IMR-90 (cell line): ENCODE data around the gene NKD1. TPM values are rescaled to one million over a fixed set of nuclear protein-coding genes. Genes with fewer than 3 reads are reported as not detected.

Source experiments
- ATAC-seq: fragments of 200-7000 bp; cut with Tn5 transposase; 2 replicates; pipeline ENCODE4 v1.9.1; 2020; ENCODE audit warnings: low read depth, mild to moderate bottlenecking, moderate library complexity
- BruUV-seq: library from RNA; stranded (reverse); fragments of 400-500 nt; replicated peaks from 2 replicates; lab custom pipeline; 2021; lab: Mats Ljungman, UMichigan
- CTCF ChIA-PET: fragments of 300-600 bp; formaldehyde crosslinking; extraction: SDS; loops from one replicate; lab custom pipeline; 2021; ENCODE audit warnings: antibody characterized with exemption; lab: Yijun Ruan, JAX
- POLR2A ChIA-PET: fragments of 300-600 bp; sonication (Branson Sonifier 250); formaldehyde crosslinking; loops from one replicate; lab custom pipeline; 2022; ENCODE audit warnings: antibody characterized with exemption; ENCODE audit not compliant: unreplicated experiment; lab: Charles Lee
- DNase-seq: peaks from one replicate; pipeline ENCODE4 v3.0.0; 2013
- H2AFZ ChIP-seq: replicated peaks from 2 replicates; pipeline ENCODE3; 2013; ENCODE audit warnings: low read length, mild to moderate bottlenecking; ENCODE audit not compliant: poor library complexity
- H2AK5ac ChIP-seq: 2 replicates; pipeline ENCODE4 v1.6.1; 2013; ENCODE audit warnings: low read depth, low read length, inconsistent platforms
- H2AK9ac ChIP-seq: replicated peaks from 2 replicates; pipeline ENCODE3; 2013; ENCODE audit warnings: mild to moderate bottlenecking, low read depth, low read length, moderate library complexity; ENCODE audit not compliant: poor library complexity
- H2BK120ac ChIP-seq: 2 replicates; pipeline ENCODE4 v1.6.1; 2013; ENCODE audit warnings: low read depth, low read length, inconsistent platforms
- H2BK15ac ChIP-seq: 3 replicates; pipeline ENCODE4 v1.6.1; 2013; ENCODE audit warnings: low read depth, low read length, inconsistent platforms
- H2BK20ac ChIP-seq: 2 replicates; pipeline ENCODE4 v1.6.1; 2013; ENCODE audit warnings: low read depth, mild to moderate bottlenecking, inconsistent platforms, low read length, moderate library complexity
- H2BK5ac ChIP-seq: 2 replicates; pipeline ENCODE4 v1.6.1; 2013; ENCODE audit warnings: mild to moderate bottlenecking, low read depth, low read length, inconsistent platforms; ENCODE audit not compliant: poor library complexity, severe bottlenecking
- H3K14ac ChIP-seq: replicated peaks from 2 replicates; pipeline ENCODE4 v1.6.1; 2013; ENCODE audit warnings: low read depth, low read length, inconsistent platforms
- H3K18ac ChIP-seq: 2 replicates; pipeline ENCODE4 v1.6.1; 2013; ENCODE audit warnings: low read depth, low read length, control low read depth
- H3K23ac ChIP-seq: 2 replicates; pipeline ENCODE4 v1.6.1; 2013; ENCODE audit warnings: low read depth, low read length, inconsistent platforms
- H3K27ac ChIP-seq: 2 replicates; pipeline ENCODE4 v1.5.1; 2013; ENCODE audit warnings: mild to moderate bottlenecking, control low read depth, low read length; ENCODE audit not compliant: insufficient read depth
- H3K27me3 ChIP-seq: 2 replicates; pipeline ENCODE4 v1.6.1; 2013; ENCODE audit warnings: low read length; ENCODE audit not compliant: control insufficient read depth, insufficient read depth
- H3K36me3 ChIP-seq: 2 replicates; pipeline ENCODE4 v1.6.1; 2013; ENCODE audit warnings: low read length, mixed read lengths; ENCODE audit not compliant: control insufficient read depth, insufficient read depth
- H3K4ac ChIP-seq: 2 replicates; pipeline ENCODE4 v1.6.1; 2013; ENCODE audit warnings: low read depth, low read length, inconsistent platforms
- H3K4me1 ChIP-seq: 2 replicates; pipeline ENCODE4 v1.6.1; 2013; ENCODE audit warnings: low read length, mixed read lengths; ENCODE audit not compliant: control insufficient read depth, insufficient read depth
- H3K4me2 ChIP-seq: 2 replicates; pipeline ENCODE4 v1.6.1; 2013; ENCODE audit warnings: low read depth, mild to moderate bottlenecking, control low read depth, low read length, moderate library complexity
- H3K4me3 ChIP-seq: 2 replicates; pipeline ENCODE4 v1.5.1; 2013; ENCODE audit warnings: low read depth, mild to moderate bottlenecking, control low read depth, low read length, moderate library complexity; ENCODE audit not compliant: insufficient read depth
- H3K56ac ChIP-seq: 2 replicates; pipeline ENCODE4 v1.6.1; 2013; ENCODE audit warnings: low read length, inconsistent platforms; ENCODE audit not compliant: insufficient read depth; ENCODE audit errors: extremely low read depth
- H3K79me1 ChIP-seq, 2 experiments: 2 replicates each; pipeline ENCODE4 v1.6.1; 2013; ENCODE audit warnings: low read length in 2 of 2, inconsistent platforms in 1 of 2, low read depth in 1 of 2
- H3K9ac ChIP-seq: 2 replicates; pipeline ENCODE4 v1.6.1; 2013; ENCODE audit warnings: low read depth, low read length, control low read depth
- H3K9me1 ChIP-seq: 2 replicates; pipeline ENCODE4 v1.6.1; 2013; ENCODE audit warnings: low read length, inconsistent platforms; ENCODE audit not compliant: insufficient read depth
- H3K9me3 ChIP-seq: 2 replicates; pipeline ENCODE4 v1.6.1; 2013; ENCODE audit warnings: low read length; ENCODE audit not compliant: control insufficient read depth, insufficient read depth
- H4K20me1 ChIP-seq: 2 replicates; pipeline ENCODE4 v1.6.1; 2013; ENCODE audit warnings: low read length, inconsistent platforms; ENCODE audit not compliant: insufficient read depth
- H4K5ac ChIP-seq: 2 replicates; pipeline ENCODE4 v1.6.1; 2013; ENCODE audit warnings: mild to moderate bottlenecking, low read depth, low read length, control low read depth
- H4K8ac ChIP-seq, 2 experiments: 2 replicates each; pipeline ENCODE4 v1.6.1; 2013; ENCODE audit warnings: low read depth in 2 of 2, low read length in 2 of 2, control low read depth in 1 of 2, inconsistent platforms in 1 of 2
- H4K91ac ChIP-seq: 2 replicates; pipeline ENCODE4 v1.6.1; 2013; ENCODE audit warnings: low read depth, low read length, inconsistent platforms; ENCODE audit not compliant: insufficient read depth
- BHLHE40 ChIP-seq: fragments of 150-350 bp; IDR thresholded peaks from 2 replicates; pipeline ENCODE4 v1.6.1; 2016; ENCODE audit warnings: mild to moderate bottlenecking, low read depth, low read length
- CEBPB ChIP-seq: IDR thresholded peaks from 2 replicates; pipeline ENCODE4 v1.6.1; 2012; ENCODE audit warnings: low read depth, low read length, improper control_type of control experiment
- CHD1 ChIP-seq: IDR thresholded peaks from 2 replicates; pipeline ENCODE4 v1.6.1; 2012; ENCODE audit warnings: low read depth, low read length, improper control_type of control experiment
- FOS ChIP-seq: fragments of 150-350 bp; IDR thresholded peaks from 2 replicates; pipeline ENCODE4 v1.6.1; 2016; ENCODE audit warnings: low read depth, low read length
- MAFK ChIP-seq: IDR thresholded peaks from 2 replicates; pipeline ENCODE4 v1.6.1; 2012; ENCODE audit warnings: low read depth, low read length, improper control_type of control experiment
- MAZ ChIP-seq: IDR thresholded peaks from 2 replicates; pipeline ENCODE4 v1.6.1; 2012; ENCODE audit warnings: low read depth, mild to moderate bottlenecking, low read length, improper control_type of control experiment, moderate library complexity, borderline replicate concordance
- MXI1 ChIP-seq: IDR thresholded peaks from 2 replicates; pipeline ENCODE4 v1.6.1; 2012; ENCODE audit warnings: low read depth, mild to moderate bottlenecking, low read length, moderate library complexity, borderline replicate concordance
- NFE2L2 ChIP-seq: fragments of 150-350 bp; IDR thresholded peaks from 2 replicates; pipeline ENCODE4 v1.6.1; 2016; ENCODE audit warnings: low read depth, mild to moderate bottlenecking, low read length
- POLR2A ChIP-seq: IDR thresholded peaks from 2 replicates; pipeline ENCODE4 v1.6.1; 2012; ENCODE audit warnings: mild to moderate bottlenecking, low read depth, low read length
- RAD21 ChIP-seq: IDR thresholded peaks from 2 replicates; pipeline ENCODE4 v1.6.1; 2012; ENCODE audit warnings: low read length, improper control_type of control experiment
- RCOR1 ChIP-seq: IDR thresholded peaks from 2 replicates; pipeline ENCODE4 v1.6.1; 2012; ENCODE audit warnings: mild to moderate bottlenecking, low read length, improper control_type of control experiment; ENCODE audit not compliant: insufficient replicate concordance
- RFX5 ChIP-seq: IDR thresholded peaks from 2 replicates; pipeline ENCODE4 v1.8.0; 2012; ENCODE audit warnings: low read depth, mild to moderate bottlenecking, low read length, moderate library complexity
- SMC3 ChIP-seq: fragments of 150-350 bp; IDR thresholded peaks from 2 replicates; pipeline ENCODE4 v1.6.1; 2016; ENCODE audit warnings: low read depth, mild to moderate bottlenecking, antibody characterized with exemption, low read length, moderate library complexity
- WGBS, 2 experiments: methylation state at CpG; one replicate each; pipeline versions ENCODE4 v1.1.5 to v1.1.7; 2013; ENCODE audit warnings: missing lambda C conversion rate in 2 of 2; ENCODE audit not compliant: insufficient read length in 1 of 2; ENCODE audit errors: extremely low coverage in 2 of 2; 5-methylcytosine and 5-hydroxymethylcytosine counted together
- dilution Hi-C: fragments of 300-500 bp; cut with HindIII; formaldehyde crosslinking; loops from one replicate; pipeline ENCODE4 v1.14.3; 2018; ENCODE audit warnings: low sequenced_read_pairs; ENCODE audit not compliant: unreplicated experiment
- in situ Hi-C: fragments of 300-500 bp; cut with MboI; formaldehyde crosslinking; loops from 3 replicates; pipeline ENCODE4 v1.14.3; 2019; ENCODE audit warnings: low sequenced_read_pairs, inconsistent platforms, mixed read lengths
- intact Hi-C: fragments of 100-400 bp; cut with micrococcal nuclease; formaldehyde crosslinking; loops from 2 replicates; pipeline ENCODE4 v1.10.0; 2022
- polyA plus RNA-seq, 3 experiments: library from polyadenylated mRNA; depleted of rRNA; stranded (reverse); fragments of >200 nt; gene quantifications; 2 replicates each; pipeline ENCODE4 v1.2.3, GENCODE V29; 2012; ENCODE audit warnings: low replicate concordance in 1 of 3
- total RNA-seq: library from RNA; depleted of rRNA; stranded (reverse); fragments of >200 nt; gene quantifications from 2 replicates; pipeline ENCODE4 v1.2.3, GENCODE V29; 2012
- TF ChIP-seq, protein P1 (sequence below): fragments of 150-350 bp; IDR thresholded peaks from 2 replicates; pipeline ENCODE4 v1.6.1; 2017; ENCODE audit warnings: mild to moderate bottlenecking, antibody characterized with exemption, low read length, low read depth
- TF ChIP-seq, protein P2 (sequence below): conservative IDR thresholded peaks from 2 replicates; pipeline ENCODE4 v1.5.1; 2012; ENCODE audit warnings: mild to moderate bottlenecking, low read depth, low read length, improper control_type of control experiment
- TF ChIP-seq, protein P3 (sequence below): fragments of 150-350 bp; IDR thresholded peaks from 2 replicates; pipeline ENCODE4 v1.6.1; 2016; ENCODE audit warnings: low read depth, mild to moderate bottlenecking, low read length, moderate library complexity, borderline replicate concordance

The NKD1 gene
- total and polyA plus RNA-seq, 2 of the 4 experiments (the other 2 are of a cell fraction) = not detected

DNA sequence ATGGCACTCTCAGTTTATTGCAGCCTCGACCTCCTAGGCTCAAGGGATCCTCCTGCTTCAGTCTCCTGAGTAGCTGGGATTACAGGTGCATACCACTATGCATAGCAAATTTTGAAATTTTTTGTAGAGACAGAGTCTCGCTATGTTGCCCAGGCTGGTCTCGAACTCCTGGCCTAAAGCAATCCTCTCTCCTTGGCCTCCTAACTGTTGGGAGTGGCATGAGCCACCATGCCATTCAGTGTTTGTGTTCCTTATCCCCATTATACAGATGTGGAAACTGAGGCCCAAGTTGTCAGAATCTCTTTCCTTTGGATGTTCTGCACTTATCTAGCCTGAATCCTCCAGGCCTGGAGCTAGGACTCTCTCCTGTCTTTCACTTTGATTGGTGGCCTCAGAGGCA, 40.8 kb upstream of the NKD1 start:
- H2AFZ ChIP-seq = no peak overlapping the region
- no peaks in the 10 kb centered on the region for H3K4me1 ChIP-seq
- no peak overlapping the region for H2AK5ac ChIP-seq
- H2BK15ac ChIP-seq = no peak overlapping the region
- peaks cover 2% of the 10 kb centered on the region; the same call in 1 of the 2 replicates for H3K27me3 ChIP-seq
- no peak overlapping the region for H3K4me3 ChIP-seq
- no peak overlapping the region for H3K14ac ChIP-seq
- WGBS, 2 experiments = 17% methylated on average over 2 of the region's 3 CpGs; no CpG with 5 or more reads in 1 of the 2 experiments
- H3K4ac ChIP-seq = no peak overlapping the region
- H2BK120ac ChIP-seq = no peak overlapping the region
- intact Hi-C loops (no loop called here), dilution Hi-C loops (no loop called here), in situ Hi-C loops (no loop called here)
- H3K27ac ChIP-seq = no peak overlapping the region
- no peak overlapping the region for H3K9ac ChIP-seq
- H3K79me1 ChIP-seq = no peaks in the 10 kb centered on the region
- no TSS peak for BruUV-seq
- H3K56ac ChIP-seq = no peak overlapping the region
- H2AK9ac ChIP-seq = no peak overlapping the region
- no peak overlapping the region for H3K18ac ChIP-seq
- TF ChIP-seq CHD1 (no peak), BHLHE40 (no peak), CEBPB (no peak), RFX5 (no peak), RCOR1 (no peak), SMC3 (no peak), MXI1 (no peak), MAFK (no peak), FOS (no peak), NFE2L2 (no peak), POLR2A (no peak), MAZ (no peak), RAD21 (no peak)
- TF ChIP-seq, protein P1, sequence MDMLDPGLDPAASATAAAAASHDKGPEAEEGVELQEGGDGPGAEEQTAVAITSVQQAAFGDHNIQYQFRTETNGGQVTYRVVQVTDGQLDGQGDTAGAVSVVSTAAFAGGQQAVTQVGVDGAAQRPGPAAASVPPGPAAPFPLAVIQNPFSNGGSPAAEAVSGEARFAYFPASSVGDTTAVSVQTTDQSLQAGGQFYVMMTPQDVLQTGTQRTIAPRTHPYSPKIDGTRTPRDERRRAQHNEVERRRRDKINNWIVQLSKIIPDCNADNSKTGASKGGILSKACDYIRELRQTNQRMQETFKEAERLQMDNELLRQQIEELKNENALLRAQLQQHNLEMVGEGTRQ = no peak
- TF ChIP-seq, protein P2, sequence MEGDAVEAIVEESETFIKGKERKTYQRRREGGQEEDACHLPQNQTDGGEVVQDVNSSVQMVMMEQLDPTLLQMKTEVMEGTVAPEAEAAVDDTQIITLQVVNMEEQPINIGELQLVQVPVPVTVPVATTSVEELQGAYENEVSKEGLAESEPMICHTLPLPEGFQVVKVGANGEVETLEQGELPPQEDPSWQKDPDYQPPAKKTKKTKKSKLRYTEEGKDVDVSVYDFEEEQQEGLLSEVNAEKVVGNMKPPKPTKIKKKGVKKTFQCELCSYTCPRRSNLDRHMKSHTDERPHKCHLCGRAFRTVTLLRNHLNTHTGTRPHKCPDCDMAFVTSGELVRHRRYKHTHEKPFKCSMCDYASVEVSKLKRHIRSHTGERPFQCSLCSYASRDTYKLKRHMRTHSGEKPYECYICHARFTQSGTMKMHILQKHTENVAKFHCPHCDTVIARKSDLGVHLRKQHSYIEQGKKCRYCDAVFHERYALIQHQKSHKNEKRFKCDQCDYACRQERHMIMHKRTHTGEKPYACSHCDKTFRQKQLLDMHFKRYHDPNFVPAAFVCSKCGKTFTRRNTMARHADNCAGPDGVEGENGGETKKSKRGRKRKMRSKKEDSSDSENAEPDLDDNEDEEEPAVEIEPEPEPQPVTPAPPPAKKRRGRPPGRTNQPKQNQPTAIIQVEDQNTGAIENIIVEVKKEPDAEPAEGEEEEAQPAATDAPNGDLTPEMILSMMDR = no peak
- TF ChIP-seq, protein P3, sequence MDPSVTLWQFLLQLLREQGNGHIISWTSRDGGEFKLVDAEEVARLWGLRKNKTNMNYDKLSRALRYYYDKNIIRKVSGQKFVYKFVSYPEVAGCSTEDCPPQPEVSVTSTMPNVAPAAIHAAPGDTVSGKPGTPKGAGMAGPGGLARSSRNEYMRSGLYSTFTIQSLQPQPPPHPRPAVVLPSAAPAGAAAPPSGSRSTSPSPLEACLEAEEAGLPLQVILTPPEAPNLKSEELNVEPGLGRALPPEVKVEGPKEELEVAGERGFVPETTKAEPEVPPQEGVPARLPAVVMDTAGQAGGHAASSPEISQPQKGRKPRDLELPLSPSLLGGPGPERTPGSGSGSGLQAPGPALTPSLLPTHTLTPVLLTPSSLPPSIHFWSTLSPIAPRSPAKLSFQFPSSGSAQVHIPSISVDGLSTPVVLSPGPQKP = no peak
- H4K5ac ChIP-seq = no peak overlapping the region
- H4K8ac ChIP-seq = no peak overlapping the region
- no peak overlapping the region for H2BK20ac ChIP-seq
- no peak overlapping the region for H4K91ac ChIP-seq
- ATAC-seq (no peak), DNase-seq (no peak)
- H3K23ac ChIP-seq = no peak overlapping the region
- no peaks in the 10 kb centered on the region for H4K20me1 ChIP-seq
- POLR2A ChIA-PET = no interaction called here
- CTCF ChIA-PET = no interaction called here
- no peak overlapping the region for H2BK5ac ChIP-seq
- H3K36me3 ChIP-seq = no peaks in the 10 kb centered on the region
- H3K4me2 ChIP-seq = no peak overlapping the region
- no peaks in the 10 kb centered on the region for H3K9me1 ChIP-seq
- H3K9me3 ChIP-seq = no peaks in the 10 kb centered on the region
